HG03457 (cell line): ENCODE measurements around the gene GMEB2.
"Not testable (repeated sequence)": the region's sequence is repeated elsewhere in the genome, so short reads cannot be mapped to it uniquely, and the experiment has no call there.

Experiments
- ATAC-seq: cut with Tn5 transposase; IDR thresholded peaks from one replicate; pipeline ENCODE4 v1.9.1; 2021; ENCODE audit warnings: moderate number of reproducible peaks; ENCODE audit not compliant: unreplicated experiment

GMEB2 gene, protein sequence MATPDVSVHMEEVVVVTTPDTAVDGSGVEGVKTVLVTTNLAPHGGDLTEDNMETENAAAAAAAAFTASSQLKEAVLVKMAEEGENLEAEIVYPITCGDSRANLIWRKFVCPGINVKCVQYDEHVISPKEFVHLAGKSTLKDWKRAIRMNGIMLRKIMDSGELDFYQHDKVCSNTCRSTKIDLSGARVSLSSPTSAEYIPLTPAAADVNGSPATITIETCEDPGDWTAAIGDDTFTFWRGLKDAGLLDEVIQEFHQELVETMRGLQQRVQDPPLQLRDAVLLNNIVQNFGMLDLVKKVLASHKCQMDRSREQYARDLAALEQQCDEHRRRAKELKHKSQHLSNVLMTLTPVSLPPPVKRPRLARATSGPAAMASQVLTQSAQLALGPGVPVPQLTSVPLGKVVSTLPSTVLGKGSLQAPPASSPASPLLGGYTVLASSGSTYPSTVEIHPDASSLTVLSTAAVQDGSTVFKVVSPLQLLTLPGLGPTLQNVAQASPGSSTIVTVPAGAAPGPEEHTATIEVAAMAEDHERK

GRCh38 chr20:63626424-63627128, at the start of gene GMEB2:
Gene GMEB2, minus strand, starts transcription at chr20:63627101. Its CDS starts 7,704 bp downstream, at chr20:63619397.
- ATAC-seq, result peak; percentile 29

GRCh38 chr20:63675681-63676368, 48.9 kb upstream of the GMEB2 start:
- no peak for ATAC-seq

GRCh38 chr20:63673951-63674350, 47.0 kb upstream of the GMEB2 start:
- ATAC-seq, result no peak

DNA sequence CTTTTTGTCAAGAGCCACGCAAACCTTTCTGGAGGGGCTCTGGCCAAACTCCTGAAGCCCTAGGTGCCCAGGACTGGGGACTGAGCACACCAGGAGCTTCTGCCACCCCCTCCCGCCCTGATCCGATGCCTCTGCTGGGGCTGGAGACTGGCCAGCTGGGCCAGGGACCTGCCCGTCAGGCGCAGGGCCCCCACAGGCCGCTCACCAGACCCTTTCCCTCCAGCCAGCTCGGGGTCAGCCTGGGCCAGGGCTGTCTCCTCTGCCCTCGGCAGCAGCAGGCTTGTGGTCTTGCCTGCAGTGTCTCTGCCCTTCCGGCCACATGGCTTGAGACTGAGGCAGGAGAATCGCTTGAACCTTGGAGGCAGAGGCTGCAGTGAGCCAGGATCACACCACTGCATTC, 45.8 kb upstream of the GMEB2 start:
- no peak for ATAC-seq

- not testable (repeated sequence) for ATAC-seq
Measured at GRCh38 chr20:63671695-63672094, 44.8 kb upstream of the GMEB2 start.

- no peak for ATAC-seq
Measured at GRCh38 chr20:63668351-63668750, 41.5 kb upstream of the GMEB2 start.

- no peak for ATAC-seq
Measured at GRCh38 chr20:63667858-63668257, 41.0 kb upstream of the GMEB2 start.

- no peak for ATAC-seq
Measured at GRCh38 chr20:63665708-63666107, 38.8 kb upstream of the GMEB2 start.

GRCh38 chr20:63664861-63665594, 38.1 kb upstream of the GMEB2 start:
- ATAC-seq, result no peak

DNA sequence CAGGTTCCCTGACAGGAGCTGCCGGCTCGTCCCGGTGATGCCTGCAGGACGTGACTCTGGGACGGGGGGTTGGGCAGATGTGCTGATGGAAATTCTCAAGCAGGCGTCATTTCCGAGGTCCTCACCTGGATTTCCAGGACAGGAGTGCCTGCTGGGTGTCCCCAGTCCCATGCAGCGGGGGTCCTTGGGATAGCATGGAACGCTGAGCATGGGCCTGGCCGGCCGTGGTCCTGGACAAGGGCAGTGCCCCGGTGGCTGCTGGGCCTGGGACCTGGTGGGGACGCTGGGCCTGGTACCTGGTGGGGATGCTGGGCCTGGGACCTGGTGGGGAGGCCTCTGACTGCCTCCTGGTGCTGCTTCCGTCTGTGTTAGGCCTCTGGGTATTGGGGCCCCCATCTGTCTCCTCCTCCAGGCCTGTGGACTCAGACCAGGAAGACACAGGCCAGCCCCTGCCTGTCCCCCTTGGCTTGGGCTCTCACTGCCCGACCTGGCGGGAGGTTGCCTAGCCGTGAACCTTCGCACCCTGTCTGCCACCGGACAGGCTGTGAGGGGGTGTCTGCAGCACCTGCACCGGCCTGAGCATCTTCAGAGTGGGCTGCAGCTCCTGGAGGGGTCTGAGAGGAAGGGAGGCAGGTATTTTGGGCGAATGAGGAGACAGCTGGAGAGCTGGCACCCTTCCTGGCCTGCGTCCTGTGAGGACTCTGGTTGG, 37.4 kb upstream of the GMEB2 start:
- ATAC-seq, result no peak

- ATAC-seq, result no peak
Measured at GRCh38 chr20:63663332-63664066, 36.6 kb upstream of the GMEB2 start.

DNA sequence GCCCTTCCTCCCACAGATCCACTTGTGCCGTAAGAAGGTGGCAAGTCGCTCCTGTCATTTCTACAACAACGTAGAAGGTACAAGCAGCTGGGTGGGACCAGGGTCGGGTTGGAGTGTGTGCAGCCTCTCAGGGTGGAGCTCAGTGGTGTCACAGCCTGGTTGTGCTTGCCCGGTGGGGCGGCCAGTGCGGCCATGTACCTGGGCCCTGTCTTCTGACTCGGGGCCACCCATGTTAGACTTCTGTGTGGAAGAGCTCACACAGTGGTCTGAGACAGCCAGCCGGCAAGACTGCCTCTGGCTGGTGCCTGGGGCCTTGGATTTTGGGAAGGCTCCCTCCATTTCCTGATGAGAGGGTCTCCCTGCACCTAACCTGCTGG, 35.9 kb upstream of the GMEB2 start:
- no peak for ATAC-seq

DNA sequence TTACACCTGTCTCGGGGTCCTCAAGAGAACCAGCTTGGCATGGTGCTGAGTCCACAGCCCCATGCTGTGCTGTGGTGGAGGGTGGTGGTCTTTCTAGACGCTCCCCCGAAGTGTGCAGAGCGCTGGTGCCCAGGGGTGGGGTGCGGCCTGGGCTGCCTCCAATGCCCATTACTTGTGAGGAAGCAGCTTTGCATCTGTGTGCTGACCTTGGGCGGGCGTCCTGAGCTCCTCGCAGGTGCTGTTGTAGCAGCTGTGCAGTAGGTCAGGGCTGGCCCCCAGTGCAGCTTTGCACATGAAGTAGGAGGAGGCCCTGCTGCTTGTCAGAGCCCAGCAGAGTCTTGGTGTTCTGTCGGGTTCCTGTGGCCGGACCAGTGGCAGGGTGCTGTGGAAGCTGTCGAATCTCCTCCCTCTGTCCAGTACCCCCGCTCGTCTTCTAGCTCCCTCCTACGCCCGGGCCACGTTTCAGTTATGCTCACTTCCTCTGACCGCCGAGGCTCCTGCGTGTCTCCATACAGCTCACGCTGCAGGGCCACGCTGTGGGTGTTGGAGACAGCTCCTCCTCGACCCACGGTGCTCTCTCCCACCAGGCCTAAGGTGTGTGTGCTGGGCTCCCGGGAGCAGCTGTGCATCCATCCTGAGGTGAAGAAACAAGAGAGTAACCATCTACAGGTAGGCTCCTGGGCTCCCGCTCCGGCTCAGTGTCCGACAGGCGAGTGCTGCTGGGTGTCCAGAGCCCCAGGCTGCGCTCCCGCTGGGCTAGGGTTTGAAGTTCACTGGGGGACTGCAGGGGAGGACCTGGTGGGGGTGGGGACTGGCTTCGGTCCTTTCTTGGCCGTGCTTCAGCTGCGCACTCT, 35.3 kb upstream of the GMEB2 start:
- no peak for ATAC-seq

- ATAC-seq, result no peak
Measured at GRCh38 chr20:63661108-63661507, 34.2 kb upstream of the GMEB2 start.

GRCh38 chr20:63660622-63661021, 33.7 kb upstream of the GMEB2 start:
- ATAC-seq, result no peak

DNA sequence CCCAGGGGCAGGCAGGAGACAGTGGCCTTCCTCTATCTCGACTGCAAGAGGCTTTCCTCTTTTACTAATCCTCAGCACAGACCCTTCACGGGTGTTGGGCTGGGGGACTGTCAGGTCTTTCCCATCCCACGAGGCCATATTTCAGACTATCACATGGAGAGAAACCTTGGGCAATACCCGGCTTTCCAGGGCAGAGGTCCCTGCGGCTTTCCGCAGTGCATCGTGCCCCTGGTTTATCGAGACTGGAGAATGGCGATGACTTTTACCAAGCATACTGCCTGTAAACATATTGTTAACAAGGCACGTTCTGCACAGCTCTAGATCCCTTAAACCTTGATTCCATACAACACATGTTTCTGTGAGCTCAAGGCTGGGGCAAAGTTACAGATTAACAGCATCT, 33.3 kb upstream of the GMEB2 start:
- ATAC-seq, result not testable (repeated sequence)

GRCh38 chr20:63659370-63659769, 32.5 kb upstream of the GMEB2 start:
- ATAC-seq, result no peak

- ATAC-seq, result peak; percentile 23
Measured at GRCh38 chr20:63658749-63659187, 31.9 kb upstream of the GMEB2 start.
